ENCODE measurements around the gene DUS2. TPM values are rescaled to one million over a fixed set of nuclear protein-coding genes. Genes with fewer than 3 reads are reported as not detected.
A peak's percentile ranks its signal among the peaks of the same experiment; 100 is the strongest.

DUS2 gene
- total RNA-seq, 1 experiment from 2014 or later = 15.9 TPM

GRCh38 chr16:68046106-68046505 is 23.0 kb downstream of the DUS2 start:
- no peak for DNase-seq (ENCODE audit: low read depth)

- no peak for DNase-seq (ENCODE audit: low read depth)
Measured at GRCh38 chr16:68047987-68048386, 24.9 kb downstream of the DUS2 start.

- DNase-seq (ENCODE audit: low read depth) = no peak
Measured at GRCh38 chr16:68049449-68049848, 26.4 kb downstream of the DUS2 start.

- DNase-seq (ENCODE audit: low read depth) = no peak
Measured at GRCh38 chr16:68055395-68055794, 32.3 kb downstream of the DUS2 start.

- no peak for DNase-seq (ENCODE audit: low read depth)
Measured at GRCh38 chr16:68059804-68060203, 36.7 kb downstream of the DUS2 start.

- DNase-seq (ENCODE audit: low read depth) = no peak
Measured at GRCh38 chr16:68061396-68061795, 38.3 kb downstream of the DUS2 start.

GRCh38 chr16:68062910-68063393 is 39.9 kb downstream of the DUS2 start:
- no peak for DNase-seq (ENCODE audit: low read depth)

GRCh38 chr16:68064791-68065365 is 41.8 kb downstream of the DUS2 start:
- DNase-seq (ENCODE audit: low read depth) = peak; percentile 67

- peak; percentile 12 for DNase-seq (ENCODE audit: low read depth)
Measured at GRCh38 chr16:68065716-68066305, 42.7 kb downstream of the DUS2 start.

- DNase-seq (ENCODE audit: low read depth) = no peak
Measured at GRCh38 chr16:68066763-68067162, 43.7 kb downstream of the DUS2 start.

- no peak for DNase-seq (ENCODE audit: low read depth)
Measured at GRCh38 chr16:68068926-68069325, 45.8 kb downstream of the DUS2 start.

GRCh38 chr16:68069511-68070248 is 46.6 kb downstream of the DUS2 start:
- DNase-seq (ENCODE audit: low read depth) = no peak

- no peak for DNase-seq (ENCODE audit: low read depth)
Measured at GRCh38 chr16:68070249-68070730, 47.2 kb downstream of the DUS2 start.

- no peak for DNase-seq (ENCODE audit: low read depth)
Measured at GRCh38 chr16:68070806-68071517, 47.9 kb downstream of the DUS2 start.

GRCh38 chr16:68071518-68071901 is 48.4 kb downstream of the DUS2 start:
- no peak for DNase-seq (ENCODE audit: low read depth)

- DNase-seq (ENCODE audit: low read depth) = peak; percentile 10
Measured at GRCh38 chr16:68072038-68072695, 49.1 kb downstream of the DUS2 start.

- DNase-seq (ENCODE audit: low read depth) = no peak
Measured at GRCh38 chr16:68073902-68074760, 51.0 kb downstream of the DUS2 start.

GRCh38 chr16:68074850-68075555 is 51.9 kb downstream of the DUS2 start:
- DNase-seq (ENCODE audit: low read depth) = no peak

GRCh38 chr16:68075980-68076379 is 52.9 kb downstream of the DUS2 start:
- DNase-seq (ENCODE audit: low read depth) = no peak

- no peak for DNase-seq (ENCODE audit: low read depth)
Measured at GRCh38 chr16:68076560-68076959, 53.5 kb downstream of the DUS2 start.

Data from Daoy (cell line).